ENCODE data around the gene RHO. TPM values are rescaled to one million over a fixed set of nuclear protein-coding genes. Genes with fewer than 3 reads are reported as not detected.
A peak's percentile ranks its signal among the peaks of the same experiment; 100 is the strongest.
"Not testable (repeated sequence)": the region's sequence is repeated elsewhere in the genome, so short reads cannot be mapped to it uniquely, and the experiment has no call there.

Gene RHO
- total and polyA plus RNA-seq, 7 experiments from 2014 or later, result not detected

- no peak for ATAC-seq
These were observed 42.4 kb upstream of the RHO start for GRCh38 chr3:129485721-129486663.

DNA sequence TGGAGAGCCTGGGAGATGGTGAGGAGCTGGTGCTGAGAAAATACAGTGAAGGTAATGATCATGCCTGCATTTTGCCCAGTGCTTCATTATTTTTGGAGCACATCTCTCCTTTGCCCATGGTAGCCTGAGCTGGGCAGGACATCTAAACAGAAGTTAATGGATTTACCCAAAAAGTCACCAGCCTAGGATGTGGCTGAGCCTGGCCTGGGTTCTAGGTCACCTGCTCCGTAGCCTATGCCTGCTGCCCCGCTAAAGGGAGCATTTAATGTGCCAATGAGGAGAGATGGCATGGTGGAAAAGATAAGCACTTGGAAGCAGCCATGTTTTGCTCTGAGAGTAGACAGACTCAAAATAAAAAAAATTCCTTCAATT is 41.8 kb upstream of the RHO start:
- H3K4me3 ChIP-seq (ENCODE audit: low read length), result no peak overlapping the region
- Mint-ChIP-seq H3K4me1 (peaks cover 6 to 16% (median 11%) of the 10 kb centered on the region in 7 donors), H3K9me3 (no peaks in the 10 kb centered on the region), H3K36me3 (peaks cover 4 to 29% (median 9%) of the 10 kb centered on the region in 5 donors), H3K27ac (peak overlapping the region in 5 of 9 donors; percentile 3 to 44 (median 16)), H3K4me3 (no peak overlapping the region), H3K27me3 (no peaks in the 10 kb centered on the region)
- no peak overlapping the region for H3K27ac ChIP-seq (ENCODE audit: low read depth, low read length)
- no peaks in the 10 kb centered on the region for H3K27me3 ChIP-seq (ENCODE audit: control insufficient read depth in 2 of 2, insufficient read depth in 2 of 2, low read length in 2 of 2)
- no peaks in the 10 kb centered on the region for H3K9me3 ChIP-seq (ENCODE audit: control insufficient read depth in 2 of 3, low read length in 3 of 3)
- DNase-seq (no peak), ATAC-seq (no peak)
- H3K36me3 ChIP-seq (ENCODE audit: control insufficient read depth in 2 of 3, insufficient read depth in 3 of 3, low read length in 3 of 3), result peaks cover 0 to 6% (median 0%) of the 10 kb centered on the region in 3 experiments
- peaks cover 0 to 10% of the 10 kb centered on the region in 2 donors for H3K4me1 ChIP-seq (ENCODE audit: control insufficient read depth in 2 of 2, insufficient read depth in 2 of 2, low read length in 2 of 2)
- intact Hi-C loops (cut with micrococcal nuclease), result no loop called here
- ChIA-PET POLR2A (interaction anchor here (0.6 kb wide), 1 partner anchor 171 kb away, joined by 3 read pairs; a partner anchor contains a TSS), CTCF (interaction anchor here (1.5 kb wide), 1 partner anchor 11 kb away, joined by 5 read pairs; no protein-coding TSS in a partner anchor)

More at GRCh38 chr3:129485721-129486663, 42.4 kb upstream of the RHO start:
- Histone ChIP-seq H3K4me3 (ENCODE audit: low read length) (no peak overlapping the region), H3K9me3 (ENCODE audit: control insufficient read depth in 2 of 3, low read length in 3 of 3) (no peaks in the 10 kb centered on the region), H3K36me3 (ENCODE audit: control insufficient read depth in 2 of 3, insufficient read depth in 3 of 3, low read length in 3 of 3) (peaks cover 0 to 4% (median 0%) of the 10 kb centered on the region in 3 experiments), H3K4me1 (ENCODE audit: control insufficient read depth in 2 of 2, insufficient read depth in 2 of 2, low read length in 2 of 2) (peaks cover 0 to 12% of the 10 kb centered on the region in 2 donors), H3K27ac (ENCODE audit: low read depth, low read length) (no peak overlapping the region), H3K27me3 (ENCODE audit: control insufficient read depth in 2 of 2, insufficient read depth in 2 of 2, low read length in 2 of 2) (no peaks in the 10 kb centered on the region)
- H3K36me3 Mint-ChIP-seq, result peaks cover 3 to 26% (median 9%) of the 10 kb centered on the region in 5 donors
- H3K27ac Mint-ChIP-seq, result peak overlapping the region in 5 of 9 donors; percentile 3 to 60 (median 44)
- peaks cover 7 to 23% (median 12%) of the 10 kb centered on the region in 7 donors for H3K4me1 Mint-ChIP-seq
- no peaks in the 10 kb centered on the region for H3K27me3 Mint-ChIP-seq
- H3K4me3 Mint-ChIP-seq, result no peak overlapping the region
- CTCF ChIA-PET, result interaction anchor here (1.5 kb wide), 1 partner anchor 11 kb away, joined by 5 read pairs; no protein-coding TSS in a partner anchor
- H3K9me3 Mint-ChIP-seq, result no peaks in the 10 kb centered on the region
- DNase-seq, result no peak
- POLR2A ChIA-PET, result no interaction called here
- intact Hi-C loops (cut with micrococcal nuclease), result no loop called here

GRCh38 chr3:129487183-129487867 is 41.1 kb upstream of the RHO start:
- DNase-seq, result no peak
- no peak overlapping the region for H3K27ac ChIP-seq (ENCODE audit: low read depth, low read length)

GRCh38 chr3:129487868-129488335 is 40.5 kb upstream of the RHO start:
- intact Hi-C loops (cut with micrococcal nuclease); CTCF ChIA-PET; H3K27me3 Mint-ChIP-seq; H3K4me1 ChIP-seq (ENCODE audit: control insufficient read depth in 2 of 2, insufficient read depth in 2 of 2, low read length in 2 of 2); ATAC-seq; H3K4me3 Mint-ChIP-seq; H3K4me1 Mint-ChIP-seq; H3K27me3 ChIP-seq (ENCODE audit: control insufficient read depth in 2 of 2, insufficient read depth in 2 of 2, low read length in 2 of 2); DNase-seq; H3K27ac ChIP-seq (ENCODE audit: low read depth, low read length); H3K36me3 ChIP-seq (ENCODE audit: control insufficient read depth in 2 of 3, insufficient read depth in 3 of 3, low read length in 3 of 3); H3K9me3 Mint-ChIP-seq; H3K4me3 ChIP-seq (ENCODE audit: low read length); POLR2A ChIA-PET; H3K9me3 ChIP-seq (ENCODE audit: control insufficient read depth in 2 of 3, low read length in 3 of 3): not testable (repeated sequence)
- H3K27ac Mint-ChIP-seq, result peak overlapping the region in 1 of 9 donors; percentile 38
- H3K36me3 Mint-ChIP-seq, result peaks cover 2 to 32% (median 9%) of the 10 kb centered on the region in 5 donors

More at GRCh38 chr3:129487183-129487867, 41.1 kb upstream of the RHO start:
- ATAC-seq, result no peak
- peaks cover 0 to 5% of the 10 kb centered on the region in 2 donors for H3K4me1 ChIP-seq (ENCODE audit: control insufficient read depth in 2 of 2, insufficient read depth in 2 of 2, low read length in 2 of 2)
- H3K9me3 Mint-ChIP-seq, result no peaks in the 10 kb centered on the region
- CTCF ChIA-PET, result no interaction called here
- peaks cover 0 to 7% (median 0%) of the 10 kb centered on the region in 3 experiments for H3K36me3 ChIP-seq (ENCODE audit: control insufficient read depth in 2 of 3, insufficient read depth in 3 of 3, low read length in 3 of 3)
- no peak overlapping the region for H3K4me3 ChIP-seq (ENCODE audit: low read length)
- H3K27ac Mint-ChIP-seq, result peak overlapping the region in 1 of 9 donors; percentile 38
- H3K36me3 Mint-ChIP-seq, result peaks cover 2 to 30% (median 9%) of the 10 kb centered on the region in 5 donors
- no peaks in the 10 kb centered on the region for H3K9me3 ChIP-seq (ENCODE audit: control insufficient read depth in 2 of 3, low read length in 3 of 3)
- no peak overlapping the region for H3K4me3 Mint-ChIP-seq
- H3K4me1 Mint-ChIP-seq, result peaks cover 0 to 10% (median 4%) of the 10 kb centered on the region in 7 donors
- POLR2A ChIA-PET, result interaction anchor here (0.6 kb wide), 1 partner anchor 172 kb away, joined by 3 read pairs; a partner anchor contains a TSS
- intact Hi-C loops (cut with micrococcal nuclease), result no loop called here
- no peaks in the 10 kb centered on the region for H3K27me3 Mint-ChIP-seq
- no peaks in the 10 kb centered on the region for H3K27me3 ChIP-seq (ENCODE audit: control insufficient read depth in 2 of 2, insufficient read depth in 2 of 2, low read length in 2 of 2)

DNA sequence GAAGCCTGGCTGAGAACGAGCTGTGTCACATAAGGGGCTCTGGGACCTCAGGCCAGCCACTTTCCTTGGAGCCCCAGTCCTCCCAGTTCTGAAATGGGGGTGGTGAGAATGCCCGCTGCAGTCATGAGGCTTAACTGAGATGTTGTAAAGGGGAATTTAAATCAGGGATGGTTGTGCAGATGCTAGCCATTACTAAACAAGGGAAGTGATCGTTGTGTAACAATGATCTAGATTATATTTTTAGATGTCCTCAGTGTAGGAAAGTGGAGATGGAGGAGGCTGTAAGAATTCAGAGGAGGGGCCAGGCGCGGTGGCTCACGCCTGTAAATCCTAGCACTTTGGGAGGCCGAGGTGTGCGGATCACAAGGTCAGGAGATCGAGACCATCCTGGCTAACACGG is 39.2 kb upstream of the RHO start:
- CTCF ChIA-PET, result interaction anchor here (1.5 kb wide), 1 partner anchor 77 kb away, joined by 4 read pairs; no protein-coding TSS in a partner anchor
- intact Hi-C loops (cut with micrococcal nuclease); H3K27ac Mint-ChIP-seq; H3K4me3 ChIP-seq (ENCODE audit: low read length); H3K9me3 ChIP-seq (ENCODE audit: control insufficient read depth in 2 of 3, low read length in 3 of 3); H3K27me3 Mint-ChIP-seq; DNase-seq; H3K4me3 Mint-ChIP-seq; H3K27ac ChIP-seq (ENCODE audit: low read depth, low read length); H3K27me3 ChIP-seq (ENCODE audit: control insufficient read depth in 2 of 2, insufficient read depth in 2 of 2, low read length in 2 of 2); H3K4me1 ChIP-seq (ENCODE audit: control insufficient read depth in 2 of 2, insufficient read depth in 2 of 2, low read length in 2 of 2); H3K9me3 Mint-ChIP-seq; H3K4me1 Mint-ChIP-seq; POLR2A ChIA-PET: not testable (repeated sequence)
- peaks cover 0 to 41% (median 17%) of the 10 kb centered on the region in 5 donors for H3K36me3 Mint-ChIP-seq
- peak; percentile 30 for ATAC-seq
- H3K36me3 ChIP-seq (ENCODE audit: control insufficient read depth in 2 of 3, insufficient read depth in 3 of 3, low read length in 3 of 3), result peaks cover 0 to 11% (median 0%) of the 10 kb centered on the region in 3 experiments

DNA sequence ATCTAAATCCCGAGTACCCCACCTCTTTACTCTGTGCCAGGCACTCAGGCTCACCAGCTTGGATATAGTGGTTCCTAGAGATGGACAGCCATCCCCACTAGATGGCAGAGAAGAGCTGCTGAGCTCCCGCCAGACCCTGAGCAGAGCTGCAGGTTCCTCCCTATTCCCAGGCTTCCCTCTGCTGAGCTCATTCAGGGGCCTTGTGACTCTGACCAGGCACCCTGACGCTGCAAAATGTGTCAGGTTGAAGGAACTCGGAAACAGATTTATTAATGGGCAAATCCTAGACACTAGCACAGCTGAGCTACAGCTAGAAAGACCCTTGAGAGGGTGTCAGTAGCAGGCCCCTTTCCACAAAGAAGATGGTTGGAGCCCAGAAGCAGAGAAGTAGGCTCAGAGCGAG is 38.2 kb upstream of the RHO start:
- no peak overlapping the region for H3K4me3 Mint-ChIP-seq
- H3K4me1 ChIP-seq (ENCODE audit: control insufficient read depth in 2 of 2, insufficient read depth in 2 of 2, low read length in 2 of 2), result no peaks in the 10 kb centered on the region

More for the DNA sequence above, 38.2 kb upstream of the RHO start:
- no peak overlapping the region for H3K27ac Mint-ChIP-seq
- Histone ChIP-seq H3K27me3 (ENCODE audit: control insufficient read depth in 2 of 2, insufficient read depth in 2 of 2, low read length in 2 of 2) (no peaks in the 10 kb centered on the region), H3K9me3 (ENCODE audit: control insufficient read depth in 2 of 3, low read length in 3 of 3) (no peaks in the 10 kb centered on the region), H3K4me3 (ENCODE audit: low read length) (no peak overlapping the region), H3K27ac (ENCODE audit: low read depth, low read length) (no peak overlapping the region), H3K36me3 (ENCODE audit: control insufficient read depth in 2 of 3, insufficient read depth in 3 of 3, low read length in 3 of 3) (peaks cover 0 to 6% (median 0%) of the 10 kb centered on the region in 3 experiments)
- CTCF ChIA-PET, result interaction anchor here (0.6 to 1.7 kb wide), 13 partner anchors 9 to 452 kb away, joined by 3 to 10 read pairs (median 4); no protein-coding TSS in a partner anchor
- POLR2A ChIA-PET, result interaction anchor here (0.6 to 0.9 kb wide), 2 partner anchors 51 to 579 kb away, joined by 3 to 4 read pairs; partner anchors contain the start of genes IFT122 and MBD4
- H3K36me3 Mint-ChIP-seq, result peaks cover 0 to 37% (median 13%) of the 10 kb centered on the region in 5 donors
- peaks cover 0 to 3% (median 0%) of the 10 kb centered on the region in 7 donors for H3K4me1 Mint-ChIP-seq
- H3K27me3 Mint-ChIP-seq, result no peaks in the 10 kb centered on the region
- DNase-seq, result peak in 8 of 9 donors; percentile 16 to 56 (median 40)
- intact Hi-C loops (cut with micrococcal nuclease), result loop anchor here (1.0 to 10.0 kb wide), 10 partner anchors 49 to 512 kb away; partner anchors contain the start of genes IFT122 (in 1 of the 2) and PLXND1 (in 1 of the 2)
- peak; percentile 91 for ATAC-seq
- no peaks in the 10 kb centered on the region for H3K9me3 Mint-ChIP-seq
